AG10803 (cell line): Measurements from ENCODE around the gene CTPS2.

ENCODE experiments used
- DNase-seq: peaks from one replicate; pipeline ENCODE4 v3.0.0; 2010; ENCODE audit warnings: low read depth
- H3K4me3 ChIP-seq: 2 replicates; pipeline ENCODE4 v1.5.1; 2011; ENCODE audit warnings: mild to moderate bottlenecking, low read length, control low read depth
- TF ChIP-seq, protein P1 (sequence below): conservative IDR thresholded peaks from 2 replicates; pipeline ENCODE4 v1.5.1; 2011; ENCODE audit warnings: mild to moderate bottlenecking, low read length, control low read depth, inconsistent platforms

CTPS2 gene

DNA sequence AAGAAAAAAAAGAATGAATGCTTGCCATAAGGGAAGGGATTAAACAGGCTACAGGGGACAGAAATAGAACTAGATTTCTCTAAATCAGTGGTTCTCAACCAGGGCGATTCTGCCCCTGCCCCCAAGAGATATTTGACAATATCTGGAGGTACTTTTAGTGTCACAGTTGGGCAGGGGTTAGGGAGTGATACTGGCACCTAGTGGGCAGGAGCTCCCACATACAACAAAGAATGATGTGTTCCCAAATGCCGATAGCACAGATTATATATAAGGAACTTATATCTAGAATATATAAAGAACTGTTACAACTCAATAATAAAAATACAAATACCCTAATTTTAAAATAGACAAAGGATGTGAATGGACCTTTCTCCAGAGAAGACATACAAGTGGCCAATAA, 47.8 kb downstream of the CTPS2 start:
- DNase-seq, result no peak
- no peak overlapping the region for H3K4me3 ChIP-seq
- TF ChIP-seq, protein P1, sequence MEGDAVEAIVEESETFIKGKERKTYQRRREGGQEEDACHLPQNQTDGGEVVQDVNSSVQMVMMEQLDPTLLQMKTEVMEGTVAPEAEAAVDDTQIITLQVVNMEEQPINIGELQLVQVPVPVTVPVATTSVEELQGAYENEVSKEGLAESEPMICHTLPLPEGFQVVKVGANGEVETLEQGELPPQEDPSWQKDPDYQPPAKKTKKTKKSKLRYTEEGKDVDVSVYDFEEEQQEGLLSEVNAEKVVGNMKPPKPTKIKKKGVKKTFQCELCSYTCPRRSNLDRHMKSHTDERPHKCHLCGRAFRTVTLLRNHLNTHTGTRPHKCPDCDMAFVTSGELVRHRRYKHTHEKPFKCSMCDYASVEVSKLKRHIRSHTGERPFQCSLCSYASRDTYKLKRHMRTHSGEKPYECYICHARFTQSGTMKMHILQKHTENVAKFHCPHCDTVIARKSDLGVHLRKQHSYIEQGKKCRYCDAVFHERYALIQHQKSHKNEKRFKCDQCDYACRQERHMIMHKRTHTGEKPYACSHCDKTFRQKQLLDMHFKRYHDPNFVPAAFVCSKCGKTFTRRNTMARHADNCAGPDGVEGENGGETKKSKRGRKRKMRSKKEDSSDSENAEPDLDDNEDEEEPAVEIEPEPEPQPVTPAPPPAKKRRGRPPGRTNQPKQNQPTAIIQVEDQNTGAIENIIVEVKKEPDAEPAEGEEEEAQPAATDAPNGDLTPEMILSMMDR, result no peak

DNA sequence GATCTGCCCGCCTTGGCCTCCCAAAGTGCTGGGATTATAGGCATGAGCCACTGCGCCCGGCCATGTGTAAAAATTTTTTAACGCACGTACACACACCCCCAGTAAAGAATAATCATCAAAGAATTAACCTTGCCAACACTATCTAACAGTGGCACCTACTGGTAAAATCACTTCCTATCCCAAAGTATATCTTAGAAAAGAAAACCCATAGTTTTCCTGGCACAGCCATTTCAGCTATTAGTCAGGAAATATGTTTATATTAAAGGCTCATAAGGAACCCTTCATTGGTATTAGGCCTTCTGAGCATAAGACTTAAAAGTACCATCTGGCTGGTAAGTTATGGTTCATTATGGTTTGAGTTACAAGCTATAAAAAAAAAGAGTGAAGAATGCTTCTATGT, 48.4 kb downstream of the CTPS2 start:
- DNase-seq, result no peak

DNA sequence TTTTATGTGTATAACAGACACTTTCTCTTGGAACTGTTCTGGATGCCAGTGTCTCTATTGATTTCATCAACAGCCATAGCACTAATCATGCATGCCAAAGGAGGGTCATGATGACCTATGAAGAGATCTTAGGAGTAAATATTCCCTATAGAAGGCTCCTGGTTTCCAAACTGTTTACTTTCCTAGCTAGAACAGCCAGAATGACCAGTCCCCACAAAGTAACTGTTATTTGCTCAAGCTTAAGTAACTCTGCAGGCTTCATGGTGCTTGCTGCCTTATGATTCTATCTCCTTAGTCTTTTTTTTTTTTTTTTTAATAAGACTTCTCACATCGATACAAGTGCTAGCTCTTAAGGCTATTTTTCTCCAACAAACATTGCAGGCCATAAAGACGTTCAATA, 50.1 kb downstream of the CTPS2 start:
- H3K4me3 ChIP-seq, result no peak overlapping the region
- TF ChIP-seq, protein P1, result no peak
- DNase-seq, result no peak

More for the DNA sequence above, 48.4 kb downstream of the CTPS2 start:
- no peak overlapping the region for H3K4me3 ChIP-seq
- TF ChIP-seq, protein P1, result peak; percentile 21

DNA sequence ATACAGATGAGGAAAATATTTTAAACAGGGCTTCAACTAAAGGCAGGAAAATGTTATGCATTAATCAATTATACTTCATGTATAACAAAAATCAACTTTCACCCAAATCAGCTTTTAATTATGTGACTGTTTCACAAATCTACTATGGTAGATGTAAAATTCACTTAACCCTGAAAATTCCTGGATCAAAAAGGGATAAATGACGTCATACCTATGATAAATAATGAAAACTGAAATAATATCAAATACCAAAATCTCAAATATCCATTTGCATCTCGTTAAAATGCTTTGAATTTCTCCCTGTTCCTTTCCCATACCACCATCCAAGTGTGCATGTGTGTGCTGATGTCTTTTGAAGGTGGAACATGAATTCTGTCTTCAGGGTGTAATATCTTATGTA, 51.0 kb downstream of the CTPS2 start:
- TF ChIP-seq, protein P1, result no peak
- no peak for DNase-seq
- H3K4me3 ChIP-seq, result no peak overlapping the region

DNA sequence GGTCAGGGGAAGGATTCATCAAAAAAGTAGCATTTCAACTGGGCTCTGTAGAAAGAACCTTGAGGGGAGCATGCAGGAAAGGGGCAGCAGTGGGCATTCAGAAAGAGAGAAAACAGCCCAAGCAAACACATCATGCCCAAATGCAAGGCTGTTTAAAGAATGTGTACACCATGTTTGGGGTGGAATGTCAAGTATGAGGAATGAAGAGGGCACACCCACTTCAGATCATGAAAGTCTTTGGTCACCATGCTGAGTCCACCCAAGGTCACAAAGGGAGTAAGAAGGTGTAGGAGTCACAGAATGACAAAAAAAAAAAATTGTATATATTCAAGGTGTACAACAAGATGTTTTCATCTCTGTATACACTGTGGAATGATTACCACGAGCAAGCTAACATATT, 53.1 kb downstream of the CTPS2 start:
- TF ChIP-seq, protein P1, result no peak
- no peak overlapping the region for H3K4me3 ChIP-seq
- peak; percentile 31 for DNase-seq

DNA sequence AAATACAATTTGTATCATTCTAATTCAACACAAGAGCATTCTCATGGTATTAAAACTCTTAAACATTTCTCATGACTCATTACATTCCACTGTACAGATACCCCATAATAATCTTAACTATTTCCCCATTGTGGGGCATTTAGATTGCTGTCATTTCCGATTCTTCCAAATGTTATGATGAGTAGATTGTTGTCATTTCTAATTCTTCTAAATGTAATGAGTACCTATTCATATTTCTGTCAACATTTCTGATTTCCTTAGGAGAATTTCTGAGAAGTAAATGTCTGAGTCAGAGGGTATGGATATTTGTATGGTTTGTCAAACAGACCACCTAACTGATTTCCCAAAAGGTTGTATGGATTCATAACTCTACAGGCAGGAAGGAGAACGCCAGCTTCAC, 54.2 kb downstream of the CTPS2 start:
- peak; percentile 72 for DNase-seq
- TF ChIP-seq, protein P1, result no peak
- no peak overlapping the region for H3K4me3 ChIP-seq

DNA sequence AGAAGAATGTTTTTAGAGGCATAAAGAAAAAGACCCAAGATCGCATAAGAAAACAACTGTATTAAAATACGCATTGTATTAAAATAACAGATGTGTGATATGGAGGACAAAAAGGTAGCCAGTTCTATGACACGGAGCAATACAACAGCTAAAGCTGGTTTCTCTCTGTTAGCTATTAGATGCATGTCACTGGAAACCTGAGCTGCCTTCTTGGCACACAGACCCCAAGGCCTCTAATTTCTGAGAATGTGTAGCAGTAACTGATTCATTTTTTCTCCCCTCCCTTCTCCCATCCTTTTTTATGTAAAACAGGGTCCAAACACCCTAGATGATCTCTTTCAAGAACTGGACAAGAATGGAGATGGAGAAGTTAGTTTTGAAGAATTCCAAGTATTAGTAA, 58.4 kb downstream of the CTPS2 start:
- no peak overlapping the region for H3K4me3 ChIP-seq
- TF ChIP-seq, protein P1, result no peak
- peak; percentile 24 for DNase-seq
